Duodenal mucosa (tissue), 2 donors: ENCODE measurements around the gene SPOCK3.

ENCODE experiments used
- H3K27ac ChIP-seq: one replicate; pipeline ENCODE4 v1.7.0; 2013; ENCODE audit warnings: low read depth, low read length
- H3K27me3 ChIP-seq, 2 donors: one replicate each; pipeline ENCODE4 v1.7.0; 2013; ENCODE audit warnings: low read length in 2 of 2, control low read depth in 1 of 2; ENCODE audit not compliant: insufficient read depth in 2 of 2, control insufficient read depth in 1 of 2
- H3K36me3 ChIP-seq, 2 donors: one replicate each; pipeline ENCODE4 v1.7.0; 2013; ENCODE audit warnings: low read length in 2 of 2, control low read depth in 1 of 2; ENCODE audit not compliant: insufficient read depth in 2 of 2, control insufficient read depth in 1 of 2
- H3K4me1 ChIP-seq, 2 donors: one replicate each; pipeline ENCODE4 v1.7.0; 2013; ENCODE audit warnings: low read length in 2 of 2, control low read depth in 1 of 2; ENCODE audit not compliant: insufficient read depth in 2 of 2, control insufficient read depth in 1 of 2
- H3K4me3 ChIP-seq, 2 donors: one replicate each; pipeline ENCODE4 v1.7.0; 2013; ENCODE audit warnings: low read length in 2 of 2, low read depth in 1 of 2
- H3K9ac ChIP-seq, 2 donors: one replicate each; pipeline ENCODE4 v1.7.0; 2013; ENCODE audit warnings: low read length in 2 of 2, low read depth in 1 of 2
- H3K9me3 ChIP-seq, 2 donors: one replicate each; pipeline ENCODE4 v1.7.0; 2013; ENCODE audit warnings: low read length in 2 of 2, control low read depth in 1 of 2; ENCODE audit not compliant: control insufficient read depth in 1 of 2

SPOCK3 gene

GRCh38 chr4:167177925-167178324, 56.4 kb downstream of the SPOCK3 start:
- no peak overlapping the region for H3K27ac ChIP-seq
- H3K9me3 ChIP-seq, result no peaks in the 10 kb centered on the region
- H3K9ac ChIP-seq, result no peak overlapping the region
- no peaks in the 10 kb centered on the region for H3K36me3 ChIP-seq
- no peak overlapping the region for H3K4me3 ChIP-seq
- no peaks in the 10 kb centered on the region for H3K4me1 ChIP-seq
- H3K27me3 ChIP-seq, result no peaks in the 10 kb centered on the region

DNA sequence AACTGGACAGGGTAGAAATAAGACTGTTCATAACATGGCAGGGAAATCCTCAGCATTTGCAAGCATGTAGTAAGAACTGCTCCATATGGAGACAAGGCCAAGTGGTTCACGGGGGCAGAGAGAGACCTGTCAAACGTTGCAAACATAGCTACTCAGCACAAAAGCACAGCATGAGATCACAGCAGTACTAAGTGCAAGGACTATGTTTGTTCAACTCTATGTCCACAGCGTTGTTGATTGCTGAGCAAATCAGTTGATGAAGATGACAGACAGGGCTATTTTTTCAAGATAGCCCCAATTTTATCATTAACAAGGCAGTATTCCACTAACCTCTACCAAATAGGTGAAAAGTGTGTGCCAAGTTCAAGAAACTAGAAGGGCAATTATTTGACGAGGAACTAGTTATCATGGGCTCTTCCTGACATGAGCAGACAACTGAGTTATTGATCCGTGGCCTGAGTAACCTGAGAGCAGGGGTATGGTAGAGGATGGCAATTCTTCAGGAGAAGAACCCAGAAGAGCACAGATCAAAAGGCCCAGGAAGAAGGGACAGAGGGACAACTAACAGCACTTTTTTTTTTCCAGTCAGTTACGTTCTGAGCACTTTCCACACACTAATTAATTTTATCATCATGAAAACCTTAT, 57.4 kb downstream of the SPOCK3 start:
- Histone ChIP-seq H3K9ac (no peak overlapping the region), H3K9me3 (no peaks in the 10 kb centered on the region), H3K4me3 (no peak overlapping the region), H3K27me3 (no peaks in the 10 kb centered on the region), H3K27ac (no peak overlapping the region), H3K4me1 (no peaks in the 10 kb centered on the region), H3K36me3 (no peaks in the 10 kb centered on the region)

- Histone ChIP-seq H3K9ac (no peak overlapping the region), H3K36me3 (no peaks in the 10 kb centered on the region), H3K4me3 (no peak overlapping the region), H3K4me1 (no peaks in the 10 kb centered on the region), H3K27me3 (no peaks in the 10 kb centered on the region), H3K9me3 (no peaks in the 10 kb centered on the region), H3K27ac (no peak overlapping the region)
Observed at GRCh38 chr4:167171928-167172327, 62.4 kb downstream of the SPOCK3 start.

DNA sequence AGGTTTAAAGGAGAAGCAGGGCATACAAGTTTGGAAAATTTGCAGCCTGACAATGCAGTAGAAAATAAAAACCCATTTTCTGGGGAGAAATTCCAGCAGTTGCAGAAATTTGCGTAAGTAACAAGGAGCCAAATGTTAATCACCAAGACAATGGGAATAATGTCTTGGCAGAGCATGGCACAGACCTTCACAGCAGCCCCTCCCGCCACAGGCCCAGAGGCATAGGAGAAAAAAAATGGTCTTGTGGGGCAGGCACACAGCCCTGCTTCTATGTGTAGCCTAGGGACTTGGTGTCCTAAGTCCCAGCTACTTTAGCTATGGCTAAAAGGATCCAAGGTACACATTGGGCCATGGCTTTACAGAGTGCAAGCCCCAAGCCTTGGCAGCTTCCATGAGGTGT, 65.7 kb downstream of the SPOCK3 start:
- Histone ChIP-seq H3K4me3 (no peak overlapping the region), H3K9me3 (no peaks in the 10 kb centered on the region), H3K36me3 (no peaks in the 10 kb centered on the region), H3K9ac (no peak overlapping the region), H3K27me3 (no peaks in the 10 kb centered on the region), H3K4me1 (no peaks in the 10 kb centered on the region), H3K27ac (no peak overlapping the region)

DNA sequence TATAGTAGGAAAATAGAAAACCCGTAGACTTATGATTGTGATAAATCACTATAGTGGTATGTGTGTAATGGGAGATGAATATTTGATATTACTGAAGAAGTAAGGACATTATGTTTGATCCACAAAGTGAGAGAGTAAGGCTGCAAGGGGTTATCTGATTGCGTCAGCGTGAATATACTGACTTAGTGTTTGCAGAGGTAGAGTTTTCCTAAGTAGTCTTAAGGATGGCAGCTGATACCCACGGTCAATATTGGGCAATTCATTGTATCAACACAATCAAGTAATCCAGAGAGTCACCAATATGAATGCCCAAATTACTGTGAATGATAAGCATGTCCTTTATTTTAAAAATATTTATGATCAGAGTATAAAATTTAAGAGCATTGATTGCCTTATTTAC, 83.7 kb downstream of the SPOCK3 start:
- Histone ChIP-seq H3K4me1 (no peaks in the 10 kb centered on the region), H3K9me3 (no peaks in the 10 kb centered on the region), H3K36me3 (no peaks in the 10 kb centered on the region), H3K9ac (no peak overlapping the region), H3K4me3 (no peak overlapping the region), H3K27ac (no peak overlapping the region), H3K27me3 (no peaks in the 10 kb centered on the region)

- Histone ChIP-seq H3K36me3 (no peaks in the 10 kb centered on the region), H3K4me1 (no peaks in the 10 kb centered on the region)
Observed at GRCh38 chr4:167144605-167145004, 89.7 kb downstream of the SPOCK3 start.

GRCh38 chr4:167143018-167143417, 91.3 kb downstream of the SPOCK3 start:
- Histone ChIP-seq H3K36me3 (no peaks in the 10 kb centered on the region), H3K4me3 (no peak overlapping the region), H3K27me3 (no peaks in the 10 kb centered on the region), H3K4me1 (no peaks in the 10 kb centered on the region), H3K9me3 (no peaks in the 10 kb centered on the region), H3K9ac (no peak overlapping the region), H3K27ac (no peak overlapping the region)

More at GRCh38 chr4:167144605-167145004, 89.7 kb downstream of the SPOCK3 start:
- no peaks in the 10 kb centered on the region for H3K9me3 ChIP-seq
- no peaks in the 10 kb centered on the region for H3K27me3 ChIP-seq
- H3K4me3 ChIP-seq, result no peak overlapping the region
- no peak overlapping the region for H3K9ac ChIP-seq
- H3K27ac ChIP-seq, result no peak overlapping the region

DNA sequence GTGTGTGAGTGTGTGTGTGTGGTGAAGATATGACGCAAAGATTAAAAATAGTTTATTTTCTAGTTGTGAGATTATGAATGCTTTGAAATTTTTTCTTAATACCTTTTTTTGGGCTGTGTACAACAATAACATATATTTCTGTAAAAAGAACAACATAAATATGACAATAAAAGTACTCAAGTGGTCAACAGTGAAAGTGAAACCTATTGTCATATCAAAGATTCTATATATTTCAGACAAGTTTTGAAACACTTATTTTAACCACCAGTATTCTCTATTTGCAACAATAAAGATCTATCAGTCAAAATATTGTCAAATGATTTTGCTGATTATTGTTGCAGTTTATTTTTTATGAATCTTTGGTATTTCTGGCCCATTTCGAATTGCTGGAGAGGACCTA, 98.0 kb downstream of the SPOCK3 start:
- Histone ChIP-seq H3K36me3 (no peaks in the 10 kb centered on the region), H3K27me3 (no peaks in the 10 kb centered on the region), H3K9me3 (no peaks in the 10 kb centered on the region), H3K9ac (no peak overlapping the region), H3K4me3 (no peak overlapping the region), H3K27ac (no peak overlapping the region), H3K4me1 (no peaks in the 10 kb centered on the region)

DNA sequence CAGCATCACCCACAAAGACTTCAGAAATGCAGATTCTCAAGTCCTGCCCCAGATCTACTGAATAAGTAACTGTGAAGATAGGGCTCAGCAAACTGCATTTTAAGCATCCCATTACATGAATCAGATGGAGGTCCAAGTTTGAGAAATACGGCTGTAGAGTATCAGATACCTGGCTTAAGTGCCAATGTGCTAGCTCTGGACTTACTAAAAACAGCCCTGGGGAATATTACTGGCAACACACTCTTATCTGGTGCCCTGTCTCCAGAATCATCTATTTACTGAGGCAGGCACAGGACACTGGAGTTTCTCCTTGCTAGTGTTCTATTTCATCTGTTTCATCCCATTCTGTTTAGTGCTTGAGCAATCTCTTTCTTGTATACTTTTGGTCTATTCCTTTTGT, 105.1 kb downstream of the SPOCK3 start:
- Histone ChIP-seq H3K9ac (no peak overlapping the region), H3K4me3 (no peak overlapping the region), H3K27ac (no peak overlapping the region), H3K27me3 (no peaks in the 10 kb centered on the region), H3K36me3 (no peaks in the 10 kb centered on the region), H3K4me1 (no peaks in the 10 kb centered on the region), H3K9me3 (no peaks in the 10 kb centered on the region)

DNA sequence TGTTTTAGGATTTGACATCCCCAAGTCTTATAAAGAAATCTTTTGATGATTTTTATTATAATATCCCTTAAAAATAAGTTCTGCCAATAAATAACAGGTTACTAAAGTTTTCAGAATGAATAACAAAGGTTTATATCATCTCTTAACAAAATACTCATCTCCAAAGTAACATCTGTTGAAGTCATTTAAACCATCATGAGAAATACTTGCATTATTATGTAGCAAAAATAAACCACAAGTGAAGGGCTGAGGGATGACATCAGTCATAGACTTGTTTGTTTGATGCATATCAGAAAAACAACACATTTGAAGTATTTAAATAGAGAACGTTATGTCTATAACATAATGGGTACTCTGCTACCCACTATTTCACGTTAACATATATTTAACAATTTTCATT, 114.9 kb downstream of the SPOCK3 start:
- no peaks in the 10 kb centered on the region for H3K36me3 ChIP-seq
- no peaks in the 10 kb centered on the region for H3K9me3 ChIP-seq
- no peak overlapping the region for H3K4me3 ChIP-seq
- no peaks in the 10 kb centered on the region for H3K4me1 ChIP-seq
- H3K27me3 ChIP-seq, result no peaks in the 10 kb centered on the region
- H3K9ac ChIP-seq, result no peak overlapping the region
- no peak overlapping the region for H3K27ac ChIP-seq

GRCh38 chr4:167117273-167117672, 117.0 kb downstream of the SPOCK3 start:
- H3K9me3 ChIP-seq, result no peaks in the 10 kb centered on the region
- H3K27ac ChIP-seq, result no peak overlapping the region
- H3K4me1 ChIP-seq, result no peaks in the 10 kb centered on the region
- H3K9ac ChIP-seq, result no peak overlapping the region
- no peaks in the 10 kb centered on the region for H3K36me3 ChIP-seq
- H3K27me3 ChIP-seq, result no peaks in the 10 kb centered on the region
- no peak overlapping the region for H3K4me3 ChIP-seq
